Activated CD8-positive, alpha-beta T cell treated with anti-CD3 and anti-CD28 coated beads, Interleukin-2, amount 10 ng/mL, durations not matched to agents 7 days and 5 days (primary cell): ENCODE results near the gene TGFB2. TPM values are rescaled to one million over a fixed set of nuclear protein-coding genes. Genes with fewer than 3 reads are reported as not detected.

Experiments
- ATAC-seq: fragments of 150-1000 bp; cut with Tn5 transposase; one replicate; pipeline ENCODE4 v1.10.0; 2021; ENCODE audit warnings: moderate library complexity
- CTCF ChIA-PET: fragments of 350-600 bp; sonication (Branson Sonifier 250); formaldehyde crosslinking; loops from one replicate; lab custom pipeline; 2021; ENCODE audit warnings: antibody characterized with exemption; lab: Charles Lee
- POLR2A ChIA-PET: fragments of 350-600 bp; sonication (Branson Sonifier 250); formaldehyde crosslinking; loops from one replicate; lab custom pipeline; 2021; ENCODE audit warnings: antibody characterized with exemption; lab: Charles Lee
- DNase-seq: peaks from one replicate; pipeline ENCODE4 v3.0.0-alpha.2; 2020
- H3K27ac Mint-ChIP-seq: one replicate; pipeline ENCODE4 v1.8.0; 2021; ENCODE audit warnings: mild to moderate bottlenecking, mixed read lengths
- H3K27me3 Mint-ChIP-seq: one replicate; pipeline ENCODE4 v1.8.0; 2021; ENCODE audit warnings: low read depth, mixed read lengths
- H3K36me3 Mint-ChIP-seq: one replicate; pipeline ENCODE4 v1.8.0; 2021; ENCODE audit warnings: low read depth, mixed read lengths
- H3K4me1 Mint-ChIP-seq: one replicate; pipeline ENCODE4 v1.8.0; 2021; ENCODE audit warnings: low read depth, mixed read lengths
- H3K4me3 Mint-ChIP-seq: one replicate; pipeline ENCODE4 v1.8.0; 2021; ENCODE audit warnings: mild to moderate bottlenecking, mixed read lengths
- H3K9me3 Mint-ChIP-seq: one replicate; pipeline ENCODE4 v1.8.0; 2022; ENCODE audit warnings: mixed read lengths; ENCODE audit not compliant: insufficient read depth
- total RNA-seq, 2 experiments: library from RNA; stranded (reverse); gene quantifications; one replicate each; pipeline ENCODE4 v1.2.3, GENCODE V29; 2021

TGFB2 gene
- total RNA-seq, 2 experiments from 2014 or later, result not detected

DNA sequence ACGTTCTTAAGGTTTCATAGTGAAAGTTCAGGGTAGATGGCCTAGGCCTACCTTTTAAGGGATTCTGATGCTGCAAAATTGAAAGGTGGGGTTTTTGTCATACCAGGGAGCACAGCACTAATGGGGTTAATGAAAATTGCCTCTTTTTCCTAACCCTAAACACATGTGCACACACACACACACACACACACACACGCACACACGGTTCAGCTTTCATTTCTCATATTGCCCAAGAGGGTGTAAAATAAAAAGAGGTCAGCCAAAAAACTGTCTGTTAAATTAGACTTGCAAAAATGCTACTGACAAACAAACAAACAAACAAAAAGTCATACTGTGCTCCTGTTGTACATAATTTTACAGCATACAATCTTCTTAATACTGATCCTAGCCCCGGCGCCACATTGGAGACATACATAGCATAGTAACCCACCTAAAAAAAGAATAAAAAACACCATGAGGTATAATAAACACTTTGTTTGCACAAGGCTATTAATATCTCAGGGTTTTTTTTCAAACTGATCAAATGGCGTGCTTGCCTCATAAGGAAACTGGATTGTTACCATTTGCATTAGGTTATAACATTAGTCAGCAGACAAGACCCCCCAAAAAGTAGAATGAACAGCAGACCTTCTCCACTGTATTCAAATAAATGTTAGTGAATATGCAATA lies 69.1 kb downstream of the TGFB2 start:
- H3K4me3 Mint-ChIP-seq, result no peak overlapping the region
- no peaks in the 10 kb centered on the region for H3K4me1 Mint-ChIP-seq
- no peak for ATAC-seq
- H3K36me3 Mint-ChIP-seq, result no peaks in the 10 kb centered on the region
- CTCF ChIA-PET, result no interaction called here
- no peak for DNase-seq
- POLR2A ChIA-PET, result no interaction called here
- H3K27ac Mint-ChIP-seq, result no peak overlapping the region
- H3K27me3 Mint-ChIP-seq, result no peaks in the 10 kb centered on the region
- no peaks in the 10 kb centered on the region for H3K9me3 Mint-ChIP-seq

DNA sequence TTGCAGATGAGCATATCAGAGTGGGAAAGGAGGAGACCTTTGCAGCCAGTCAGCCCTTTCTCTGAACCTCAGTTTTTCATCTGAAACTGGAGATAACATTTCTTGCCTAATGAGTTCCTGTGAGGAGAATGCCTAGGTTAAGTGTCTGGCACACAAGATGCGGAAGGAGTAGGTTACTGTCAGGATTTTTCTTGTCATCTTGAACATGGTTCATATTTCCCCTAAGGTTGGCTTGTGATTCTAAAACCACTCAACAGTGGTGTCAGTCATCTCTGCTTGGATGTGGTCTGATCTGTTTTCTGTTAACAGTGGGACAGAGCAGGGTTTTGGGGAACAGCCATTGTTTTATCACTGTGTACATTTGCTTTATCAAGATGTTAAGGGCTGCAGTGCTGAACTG lies 70.6 kb downstream of the TGFB2 start:
- Mint-ChIP-seq H3K4me1 (no peaks in the 10 kb centered on the region), H3K27ac (no peak overlapping the region), H3K9me3 (no peaks in the 10 kb centered on the region), H3K36me3 (no peaks in the 10 kb centered on the region), H3K4me3 (no peak overlapping the region), H3K27me3 (no peaks in the 10 kb centered on the region)
- ATAC-seq (no peak), DNase-seq (no peak)
- ChIA-PET POLR2A (no interaction called here), CTCF (no interaction called here)

DNA sequence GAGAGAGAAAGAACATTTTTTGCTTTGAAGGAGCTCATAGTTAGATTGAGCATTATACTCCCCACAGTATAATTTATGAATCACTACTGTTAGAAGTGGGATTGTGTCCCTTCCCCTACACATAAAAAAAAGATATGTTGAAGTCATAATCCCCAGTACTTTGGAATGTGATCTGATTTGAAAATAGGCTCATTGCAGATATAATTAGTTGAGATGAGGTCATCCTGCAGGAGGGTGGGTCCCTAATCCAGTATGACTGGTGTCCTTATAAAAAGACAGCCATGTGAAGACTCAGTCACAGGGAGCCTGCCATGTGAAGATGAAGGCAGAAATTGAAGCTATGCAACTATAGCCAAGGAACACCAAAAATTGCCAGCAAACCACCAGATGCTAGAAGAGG lies 76.4 kb downstream of the TGFB2 start:
- H3K36me3 Mint-ChIP-seq, result no peaks in the 10 kb centered on the region
- ChIA-PET POLR2A (no interaction called here), CTCF (no interaction called here)
- no peak for ATAC-seq
- no peak overlapping the region for H3K4me3 Mint-ChIP-seq
- H3K4me1 Mint-ChIP-seq, result no peaks in the 10 kb centered on the region
- no peak overlapping the region for H3K27ac Mint-ChIP-seq
- H3K9me3 Mint-ChIP-seq, result no peaks in the 10 kb centered on the region
- DNase-seq, result no peak
- H3K27me3 Mint-ChIP-seq, result no peaks in the 10 kb centered on the region

DNA sequence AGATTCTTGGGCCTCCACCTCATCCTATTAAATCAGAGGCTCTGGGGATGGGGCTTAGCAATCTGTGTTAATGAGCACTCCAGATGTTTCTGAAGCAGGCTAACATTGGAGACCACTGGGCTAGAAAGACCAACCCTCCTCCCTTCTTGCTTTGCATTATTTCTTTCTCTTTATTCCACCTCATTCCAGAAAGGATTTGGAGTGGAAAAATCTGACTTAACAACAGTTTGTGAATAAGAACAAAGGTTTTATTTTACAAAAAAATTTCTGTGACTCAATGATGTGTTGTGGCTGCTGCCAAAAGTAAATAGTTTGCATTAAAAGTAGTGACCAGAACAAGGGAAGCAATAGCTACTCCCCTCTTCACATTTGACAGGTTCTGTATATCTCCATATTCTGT lies 79.4 kb downstream of the TGFB2 start:
- POLR2A ChIA-PET, result no interaction called here
- H3K4me1 Mint-ChIP-seq, result no peaks in the 10 kb centered on the region
- CTCF ChIA-PET, result no interaction called here
- H3K9me3 Mint-ChIP-seq, result no peaks in the 10 kb centered on the region
- ATAC-seq (no peak), DNase-seq (no peak)
- no peak overlapping the region for H3K4me3 Mint-ChIP-seq
- H3K27me3 Mint-ChIP-seq, result no peaks in the 10 kb centered on the region
- H3K27ac Mint-ChIP-seq, result no peak overlapping the region
- H3K36me3 Mint-ChIP-seq, result no peaks in the 10 kb centered on the region

DNA sequence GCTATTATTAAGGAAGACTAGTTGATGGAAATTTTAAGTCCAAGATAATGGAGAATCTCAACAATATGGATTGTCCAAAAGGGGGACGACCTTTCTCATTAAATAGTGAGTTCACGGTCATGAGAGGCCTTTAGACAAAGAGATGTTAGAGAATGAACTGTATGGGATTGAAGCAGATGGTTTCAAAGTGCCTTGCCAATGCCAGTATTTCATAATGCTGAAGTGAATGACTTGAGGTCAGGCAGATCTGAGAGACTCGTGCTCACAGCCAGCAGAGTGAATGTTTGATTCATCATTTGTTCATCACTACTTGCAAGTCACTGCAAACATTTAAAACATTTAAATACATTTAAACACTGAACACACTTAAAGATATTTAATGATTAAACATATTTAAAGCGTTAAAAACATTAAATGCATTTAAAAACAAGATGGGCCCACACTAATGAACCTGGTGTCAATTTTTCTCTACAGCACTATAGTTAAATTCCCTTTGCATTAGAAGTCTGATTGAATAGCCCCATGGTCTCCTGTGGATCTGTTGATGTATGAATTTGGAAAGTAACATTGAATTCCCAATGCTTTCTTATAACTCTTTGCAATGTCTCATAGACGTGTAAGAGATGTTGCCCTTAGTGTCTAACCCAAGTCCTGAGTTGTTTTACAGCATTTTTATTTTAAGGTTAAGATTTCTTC lies 80.7 kb downstream of the TGFB2 start:
- POLR2A ChIA-PET, result no interaction called here
- DNase-seq, result no peak
- H3K27me3 Mint-ChIP-seq, result no peaks in the 10 kb centered on the region
- no peak overlapping the region for H3K27ac Mint-ChIP-seq
- H3K36me3 Mint-ChIP-seq, result no peaks in the 10 kb centered on the region
- H3K4me1 Mint-ChIP-seq, result no peaks in the 10 kb centered on the region
- H3K4me3 Mint-ChIP-seq, result no peak overlapping the region
- no peak for ATAC-seq
- CTCF ChIA-PET, result no interaction called here
- no peaks in the 10 kb centered on the region for H3K9me3 Mint-ChIP-seq

DNA sequence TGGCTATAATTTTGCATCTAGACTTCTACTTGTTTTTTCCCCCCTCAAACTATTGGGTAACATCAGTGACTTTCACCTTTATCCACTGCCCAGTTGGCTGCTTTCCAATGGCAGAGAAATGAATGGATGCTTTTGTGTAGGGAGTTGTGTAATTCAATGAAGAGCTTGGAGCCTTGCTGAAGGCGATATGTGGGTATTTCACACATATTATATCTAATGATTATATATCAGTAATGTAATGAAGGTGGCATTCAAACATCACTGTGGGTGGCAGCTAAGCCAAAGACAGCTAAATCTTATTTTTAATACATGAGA lies 81.2 kb downstream of the TGFB2 start:
- CTCF ChIA-PET, result no interaction called here
- no peak for DNase-seq
- Mint-ChIP-seq H3K4me3 (no peak overlapping the region), H3K36me3 (no peaks in the 10 kb centered on the region), H3K9me3 (no peaks in the 10 kb centered on the region), H3K4me1 (no peaks in the 10 kb centered on the region), H3K27me3 (no peaks in the 10 kb centered on the region), H3K27ac (no peak overlapping the region)
- POLR2A ChIA-PET, result no interaction called here
- ATAC-seq, result no peak

DNA sequence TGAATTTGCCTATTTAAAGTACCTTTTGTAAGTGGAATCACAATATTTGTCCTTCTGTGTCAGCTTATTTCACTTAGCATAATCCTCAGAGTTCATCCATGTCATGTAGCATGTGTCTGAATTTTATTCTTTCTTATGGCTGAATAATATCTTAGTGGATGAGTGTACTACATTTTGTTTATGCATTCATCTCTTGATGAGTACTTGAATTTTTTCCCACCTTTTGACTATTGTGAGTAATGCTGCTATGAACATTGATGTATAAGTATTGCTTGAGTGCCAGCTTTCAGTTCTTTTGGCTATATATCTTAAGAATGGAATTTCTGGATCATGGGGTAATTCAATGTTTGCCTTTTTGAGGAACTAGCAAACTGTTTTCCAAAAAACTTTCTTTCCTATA lies 84.2 kb downstream of the TGFB2 start:
- H3K36me3 Mint-ChIP-seq, result no peaks in the 10 kb centered on the region
- CTCF ChIA-PET, result interaction anchor here (0.7 kb wide), 1 partner anchor 349 kb away, joined by 3 read pairs; no protein-coding TSS in a partner anchor
- no peaks in the 10 kb centered on the region for H3K27me3 Mint-ChIP-seq
- H3K9me3 Mint-ChIP-seq, result no peaks in the 10 kb centered on the region
- POLR2A ChIA-PET, result no interaction called here
- DNase-seq (no peak), ATAC-seq (no peak)
- no peak overlapping the region for H3K4me3 Mint-ChIP-seq
- no peak overlapping the region for H3K27ac Mint-ChIP-seq
- no peaks in the 10 kb centered on the region for H3K4me1 Mint-ChIP-seq

DNA sequence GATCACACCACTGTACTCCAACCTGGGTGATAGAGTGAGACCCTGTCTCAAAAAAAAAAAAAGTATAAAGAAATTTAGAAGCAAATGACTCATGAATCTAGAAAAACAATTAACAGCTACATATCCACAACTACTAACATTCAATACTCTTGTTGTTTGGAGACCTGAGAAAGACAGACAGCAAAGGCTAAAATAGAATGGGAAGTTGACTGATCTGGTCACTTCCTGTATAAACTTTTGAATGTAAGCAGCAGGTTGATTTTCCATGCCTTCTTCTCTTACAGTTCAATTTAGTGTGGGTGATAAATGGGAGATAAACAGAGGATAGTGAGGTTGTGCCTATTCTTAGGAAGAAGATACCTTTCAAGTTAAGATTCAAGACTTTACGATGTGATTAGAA lies 85.2 kb downstream of the TGFB2 start:
- Mint-ChIP-seq H3K36me3 (no peaks in the 10 kb centered on the region), H3K9me3 (no peaks in the 10 kb centered on the region), H3K27ac (no peak overlapping the region), H3K27me3 (no peaks in the 10 kb centered on the region), H3K4me1 (no peaks in the 10 kb centered on the region), H3K4me3 (no peak overlapping the region)
- no peak for ATAC-seq
- ChIA-PET POLR2A (no interaction called here), CTCF (no interaction called here)
- DNase-seq, result no peak

DNA sequence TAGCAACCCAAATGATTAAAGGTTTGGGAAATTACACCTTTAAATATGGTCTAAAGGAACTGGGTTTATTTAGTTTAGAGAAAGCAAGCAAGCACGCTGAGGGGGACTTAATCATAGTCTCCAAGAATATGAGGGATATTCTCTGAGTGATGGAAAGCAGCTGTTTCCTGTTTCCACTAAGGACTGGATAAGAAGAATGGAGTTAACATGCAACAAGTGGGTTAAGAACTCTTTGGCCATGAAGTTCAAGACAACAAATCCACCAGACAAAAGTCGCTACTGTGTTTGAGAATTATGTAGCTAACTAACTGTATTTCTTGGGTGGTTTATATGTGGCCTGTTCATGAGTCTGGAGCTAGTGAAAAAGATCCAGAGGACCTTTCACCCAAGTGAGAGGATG lies 85.7 kb downstream of the TGFB2 start:
- POLR2A ChIA-PET, result no interaction called here
- no peaks in the 10 kb centered on the region for H3K4me1 Mint-ChIP-seq

DNA sequence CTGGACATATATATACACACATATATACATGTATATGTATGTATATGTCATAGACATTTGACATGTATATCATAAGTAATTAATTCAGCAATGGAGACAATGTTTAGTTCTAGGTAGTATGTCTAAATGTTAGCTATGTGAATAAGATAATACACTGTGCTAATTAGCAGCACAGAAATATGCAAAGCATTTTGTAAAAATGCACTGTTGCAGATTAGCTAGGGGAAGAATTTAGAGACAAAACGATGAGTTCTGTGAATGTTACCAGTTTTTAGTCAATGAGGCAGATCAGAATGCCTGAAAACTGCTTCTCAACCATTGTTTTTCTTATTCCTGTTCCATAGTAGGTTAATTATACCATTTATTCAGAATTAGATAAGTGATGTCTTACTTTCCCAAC lies 86.3 kb downstream of the TGFB2 start:
- no peak for ATAC-seq
- ChIA-PET CTCF (no interaction called here), POLR2A (no interaction called here)
- H3K36me3 Mint-ChIP-seq, result no peaks in the 10 kb centered on the region
- H3K9me3 Mint-ChIP-seq, result no peaks in the 10 kb centered on the region
- H3K27me3 Mint-ChIP-seq, result no peaks in the 10 kb centered on the region
- H3K4me1 Mint-ChIP-seq, result no peaks in the 10 kb centered on the region
- no peak overlapping the region for H3K27ac Mint-ChIP-seq
- no peak overlapping the region for H3K4me3 Mint-ChIP-seq
- DNase-seq, result no peak

More for the DNA sequence above, 85.7 kb downstream of the TGFB2 start:
- no peaks in the 10 kb centered on the region for H3K36me3 Mint-ChIP-seq
- no peak for DNase-seq
- ATAC-seq, result no peak
- no peaks in the 10 kb centered on the region for H3K9me3 Mint-ChIP-seq
- no peaks in the 10 kb centered on the region for H3K27me3 Mint-ChIP-seq
- H3K4me3 Mint-ChIP-seq, result no peak overlapping the region
- CTCF ChIA-PET, result no interaction called here
- no peak overlapping the region for H3K27ac Mint-ChIP-seq

DNA sequence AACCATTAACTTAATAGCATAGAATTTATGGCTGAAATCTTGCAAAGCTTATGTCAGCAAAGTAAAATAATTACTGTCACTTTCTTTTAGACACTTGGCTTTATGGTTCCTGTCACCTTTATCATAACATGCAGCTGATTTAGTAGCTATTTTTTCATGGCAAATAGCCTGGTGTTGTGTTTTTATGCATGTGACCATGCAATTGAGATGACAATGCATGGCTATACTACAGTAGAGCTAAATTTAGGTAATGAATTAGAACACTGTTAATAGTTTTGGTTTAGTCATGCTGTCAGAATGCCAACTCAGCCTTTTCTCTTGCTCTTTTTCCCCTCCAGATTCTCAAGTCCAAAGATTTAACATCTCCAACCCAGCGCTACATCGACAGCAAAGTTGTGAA lies 88.6 kb downstream of the TGFB2 start:
- ATAC-seq (no peak), DNase-seq (no peak)
- POLR2A ChIA-PET, result no interaction called here
- Mint-ChIP-seq H3K27me3 (no peaks in the 10 kb centered on the region), H3K4me3 (no peak overlapping the region), H3K27ac (no peak overlapping the region), H3K36me3 (no peaks in the 10 kb centered on the region), H3K4me1 (no peaks in the 10 kb centered on the region), H3K9me3 (no peaks in the 10 kb centered on the region)
- CTCF ChIA-PET, result no interaction called here

DNA sequence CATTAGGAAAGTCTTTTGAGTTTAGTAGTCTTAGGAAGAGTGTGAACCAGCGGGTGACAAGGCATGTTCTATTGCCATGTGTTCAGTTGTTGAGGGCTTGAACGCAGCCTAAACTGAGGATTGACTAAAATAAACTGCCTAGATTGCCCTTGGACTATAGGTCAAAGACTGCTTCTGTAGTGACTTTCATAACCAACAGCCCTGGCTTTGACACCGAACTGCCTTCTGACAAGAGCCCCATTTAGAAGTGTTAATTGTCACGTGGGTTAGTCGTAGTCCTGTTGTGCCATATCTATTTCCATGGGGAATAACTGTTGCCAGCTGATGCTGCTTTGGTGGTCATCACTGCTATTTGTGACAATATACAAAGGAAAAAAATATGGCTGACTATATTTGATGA lies 90.4 kb downstream of the TGFB2 start:
- Mint-ChIP-seq H3K4me3 (no peak overlapping the region), H3K9me3 (no peaks in the 10 kb centered on the region), H3K36me3 (no peaks in the 10 kb centered on the region), H3K27ac (no peak overlapping the region), H3K4me1 (no peaks in the 10 kb centered on the region), H3K27me3 (no peaks in the 10 kb centered on the region)
- POLR2A ChIA-PET, result no interaction called here
- ATAC-seq (no peak), DNase-seq (no peak)
- CTCF ChIA-PET, result no interaction called here

DNA sequence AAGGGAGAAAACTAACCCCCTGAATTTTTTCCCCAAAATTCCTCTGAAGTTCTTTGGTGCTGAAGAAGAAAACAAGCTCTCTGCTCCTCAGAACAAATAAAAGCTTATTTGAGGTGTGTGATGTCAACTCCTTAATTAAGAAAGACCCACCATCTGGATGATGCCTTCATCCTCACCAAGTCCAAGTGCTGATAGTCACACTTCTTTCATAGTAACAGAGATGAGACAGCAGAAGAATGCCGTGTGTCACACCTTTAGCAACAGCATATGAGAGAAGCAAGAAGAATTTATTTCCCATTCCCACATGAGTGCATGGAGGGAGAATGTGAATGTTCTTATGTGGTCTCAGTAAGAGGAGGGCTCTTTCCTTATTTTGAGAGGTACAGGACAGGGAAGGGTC lies 91.2 kb downstream of the TGFB2 start:
- no peak overlapping the region for H3K27ac Mint-ChIP-seq
- no peaks in the 10 kb centered on the region for H3K27me3 Mint-ChIP-seq
- ChIA-PET POLR2A (no interaction called here), CTCF (no interaction called here)
- H3K4me3 Mint-ChIP-seq, result no peak overlapping the region
- no peaks in the 10 kb centered on the region for H3K4me1 Mint-ChIP-seq
- DNase-seq (no peak), ATAC-seq (no peak)
- H3K36me3 Mint-ChIP-seq, result no peaks in the 10 kb centered on the region
- no peaks in the 10 kb centered on the region for H3K9me3 Mint-ChIP-seq
